GM19035 (cell line): Measurements from ENCODE around the gene GAREM2.
"Not testable (repeated sequence)": the region's sequence is repeated elsewhere in the genome, so short reads cannot be mapped to it uniquely, and the experiment has no call there.

Experiments used
- ATAC-seq: cut with Tn5 transposase; IDR thresholded peaks from one replicate; pipeline ENCODE4 v1.9.1; 2021; ENCODE audit not compliant: unreplicated experiment

Gene GAREM2

DNA sequence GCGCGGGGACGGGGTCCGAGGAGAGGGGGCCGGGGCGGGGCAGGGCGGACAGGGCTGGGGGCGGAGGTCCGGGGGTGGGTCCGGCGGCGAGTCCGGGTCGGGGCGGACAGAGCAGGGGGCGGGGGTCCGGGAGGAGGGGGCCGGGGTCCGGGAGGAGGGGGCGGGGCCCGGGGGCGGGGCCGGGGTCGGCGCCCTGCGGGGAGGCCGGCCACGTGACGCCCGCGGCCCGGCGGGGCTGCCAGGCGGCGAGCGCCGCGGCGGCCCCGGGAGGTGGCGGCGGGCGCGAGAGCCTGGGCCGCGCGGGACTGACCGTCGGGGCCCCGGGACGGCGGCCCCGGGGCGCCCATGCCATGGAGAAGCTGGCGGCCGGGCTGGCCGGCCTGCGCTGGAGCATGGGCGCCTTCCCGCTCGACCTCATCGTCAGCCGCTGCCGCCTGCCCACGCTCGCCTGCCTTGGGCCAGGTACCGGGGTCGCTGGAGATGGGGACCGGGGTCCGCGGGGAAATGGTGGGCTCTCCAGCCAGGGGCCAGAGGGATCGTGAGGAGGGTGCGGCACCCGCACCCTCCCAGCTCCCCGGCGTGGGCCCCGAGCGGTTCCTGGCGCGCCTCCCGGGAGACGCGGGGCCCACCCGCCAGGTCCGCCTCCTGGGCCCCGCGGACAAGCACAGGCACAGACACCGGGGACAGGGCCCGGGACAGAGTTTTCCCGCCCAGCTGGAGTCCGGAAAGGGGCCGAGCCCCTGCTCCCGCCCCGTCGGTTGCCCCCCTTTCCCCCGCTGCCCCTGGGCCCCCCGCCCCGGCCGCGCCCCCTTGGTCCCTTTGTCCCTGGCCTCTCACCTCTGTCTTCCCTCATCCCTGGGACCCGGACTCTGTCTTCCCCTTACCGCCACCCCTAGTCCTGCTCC is at the start of gene GAREM2:
GAREM2 (plus strand) TSS at position 218 of the 905 bp plus-strand sequence; CDS start at position 351, 133 bp downstream.
- ATAC-seq = no peak

DNA sequence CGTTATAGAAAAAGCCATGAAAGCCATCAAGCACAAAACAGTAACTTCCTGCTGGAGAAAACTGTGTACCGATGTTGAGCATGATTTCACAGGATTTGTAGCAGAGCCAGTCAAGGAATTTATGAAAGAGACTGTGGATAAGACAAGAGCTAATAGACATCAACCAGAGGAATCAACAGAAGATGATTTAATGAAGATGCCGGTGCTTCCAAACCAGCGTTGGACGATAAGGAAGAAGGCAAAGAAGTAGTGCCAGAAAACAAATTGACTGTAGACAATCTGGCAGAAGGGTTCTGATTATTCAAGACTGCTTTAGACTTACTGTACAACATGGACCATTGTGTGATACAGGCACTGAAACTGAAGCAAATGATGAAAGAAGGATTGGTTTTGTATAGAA is 49.5 kb upstream of the GAREM2 start:
- ATAC-seq = no peak

DNA sequence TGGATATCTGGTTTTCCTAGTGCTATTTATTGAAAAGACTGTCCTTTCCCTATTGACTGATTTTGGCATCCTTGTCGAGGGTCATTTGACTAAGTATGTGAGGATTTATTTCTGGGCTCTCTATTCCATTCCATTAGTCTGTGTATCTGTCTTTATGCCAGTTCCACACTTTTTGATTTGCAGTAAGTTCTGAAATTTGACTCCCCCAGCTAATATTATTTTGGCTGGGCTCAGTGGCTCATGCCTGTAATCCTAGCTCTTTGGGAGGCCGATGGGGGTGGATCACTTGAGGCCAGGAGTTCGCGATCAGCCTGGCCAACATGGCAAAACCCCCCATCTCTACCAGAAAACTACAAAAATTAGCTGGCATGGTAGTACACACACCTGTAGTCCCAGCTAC is 46.8 kb upstream of the GAREM2 start:
- no peak for ATAC-seq

DNA sequence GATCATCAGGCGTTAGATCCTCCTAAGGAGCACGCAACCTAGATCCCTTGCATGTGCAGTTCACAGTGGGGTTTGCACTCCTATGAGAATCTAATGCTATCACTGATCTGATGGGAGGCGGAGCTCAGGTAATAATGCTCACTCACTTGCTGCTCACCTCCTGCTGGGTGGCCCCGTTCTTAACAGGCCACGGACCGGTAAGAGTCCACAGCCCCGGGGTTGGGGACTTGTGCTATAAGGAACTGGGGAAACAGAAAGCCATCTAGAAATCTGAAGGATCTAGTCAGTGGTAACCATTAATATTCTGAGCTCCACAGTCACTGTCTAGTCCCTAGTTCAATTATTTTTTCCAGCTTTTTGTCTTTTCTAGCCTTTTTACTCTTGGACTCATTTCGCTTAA is 44.7 kb upstream of the GAREM2 start:
- ATAC-seq = no peak

DNA sequence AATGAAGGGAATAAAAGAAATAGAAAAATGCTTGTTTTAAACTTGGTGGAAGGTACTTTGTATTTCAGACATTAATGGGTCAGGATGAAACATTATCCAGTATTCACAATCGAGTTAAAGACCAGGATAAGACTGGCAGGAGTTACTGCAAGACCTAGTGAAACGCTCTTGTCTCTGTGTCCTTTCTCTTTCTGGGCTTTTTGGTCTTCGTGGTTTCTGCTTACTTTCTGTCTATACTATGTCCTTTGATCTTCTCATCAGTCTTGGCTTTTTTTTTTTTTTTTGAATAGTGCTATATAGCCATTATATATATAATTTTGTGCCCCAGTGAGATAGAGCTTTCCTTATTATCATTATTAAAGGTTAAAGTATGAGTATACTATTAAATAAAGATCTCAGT is 42.1 kb upstream of the GAREM2 start:
- ATAC-seq = no peak

DNA sequence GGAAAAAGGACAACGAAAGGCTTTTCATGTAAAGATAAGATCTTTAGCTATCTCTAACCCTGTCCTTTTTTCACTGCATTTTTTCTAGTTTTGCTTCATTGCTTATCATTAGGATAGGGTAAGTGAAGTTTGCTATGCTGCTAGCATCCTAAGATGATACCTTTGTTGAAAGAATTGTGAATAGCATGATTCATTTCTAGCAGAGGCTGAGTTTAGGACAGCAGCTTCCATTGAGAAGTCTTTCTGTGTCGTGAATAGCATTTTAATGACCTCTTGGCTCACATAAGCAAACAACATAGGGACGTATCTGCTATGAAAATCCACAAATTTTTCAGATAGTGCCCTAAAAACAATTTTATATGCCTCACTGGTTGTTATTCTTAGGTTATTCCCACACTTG is 36.4 kb upstream of the GAREM2 start:
- ATAC-seq = no peak

DNA sequence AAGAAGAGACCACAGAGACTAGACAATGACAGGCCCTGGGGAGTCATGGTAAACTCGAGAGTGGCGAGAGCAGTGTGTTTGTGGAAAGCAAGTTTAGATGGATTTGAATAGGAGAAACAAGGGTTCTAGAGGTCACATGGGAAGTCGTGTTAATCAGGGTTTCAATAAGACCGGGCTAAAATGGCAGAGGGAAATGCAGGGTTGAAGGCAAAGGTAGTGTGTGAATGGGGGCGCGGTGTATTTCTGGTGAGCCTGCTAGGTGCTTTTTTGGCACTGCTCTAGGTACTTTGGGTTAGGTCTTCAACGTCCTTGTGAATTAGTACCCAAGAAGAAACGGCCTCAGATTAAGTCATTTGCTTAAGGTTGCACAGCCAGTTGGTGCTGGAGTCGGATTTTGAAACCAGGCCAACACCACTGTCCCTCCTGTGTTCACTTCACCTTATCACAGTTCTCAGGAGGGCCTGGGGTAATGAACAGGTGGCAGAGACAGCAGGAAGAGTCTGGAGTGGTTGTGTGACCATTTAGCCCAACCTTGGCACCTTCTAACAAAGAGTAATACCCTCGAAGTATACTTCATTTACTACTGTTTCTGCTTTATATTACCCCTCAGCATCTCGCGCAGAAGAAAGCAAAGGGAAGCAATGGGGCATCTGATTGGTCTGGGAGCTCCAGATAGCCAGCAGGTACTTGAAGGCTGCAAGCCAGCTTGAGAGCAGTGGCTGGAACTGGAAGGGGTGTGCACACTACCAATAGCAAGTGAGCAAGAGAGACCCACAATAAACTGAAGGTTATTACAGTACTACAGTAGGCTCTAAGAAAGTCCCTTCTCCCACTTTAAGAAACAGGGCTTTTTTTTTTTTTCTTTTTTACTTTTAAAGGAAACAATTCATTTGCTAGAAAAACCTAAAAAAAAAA is 33.4 kb upstream of the GAREM2 start:
- no peak for ATAC-seq

DNA sequence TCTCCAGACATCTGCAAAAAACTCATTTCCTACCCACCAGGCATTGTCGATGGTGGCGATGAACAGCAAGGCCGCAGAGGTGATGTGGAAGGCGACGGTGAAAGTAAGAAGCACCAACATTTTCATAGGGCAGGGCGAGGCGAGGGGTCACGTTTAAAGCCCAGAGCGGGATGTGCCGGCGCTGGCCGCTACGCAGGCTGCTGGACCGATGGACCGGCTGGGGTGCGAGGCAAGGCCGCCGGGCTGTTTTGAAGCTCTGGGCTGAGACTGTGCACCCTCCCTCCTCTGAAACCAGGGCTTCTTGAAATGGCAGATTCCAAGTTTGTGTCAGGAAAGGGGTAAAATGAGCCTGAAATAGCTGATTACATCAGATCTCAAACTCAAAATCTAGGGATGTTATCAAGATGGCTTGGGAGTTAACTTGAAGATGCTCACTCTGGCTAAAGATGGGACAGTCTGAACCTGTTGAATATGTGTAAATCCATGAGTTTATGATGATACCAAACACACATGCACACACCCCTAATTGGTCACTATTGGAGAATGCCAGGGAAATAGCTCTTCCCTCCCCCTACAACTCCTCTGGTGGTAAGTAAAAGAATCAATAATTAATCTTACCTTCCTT is 31.6 kb upstream of the GAREM2 start:
- ATAC-seq = no peak

DNA sequence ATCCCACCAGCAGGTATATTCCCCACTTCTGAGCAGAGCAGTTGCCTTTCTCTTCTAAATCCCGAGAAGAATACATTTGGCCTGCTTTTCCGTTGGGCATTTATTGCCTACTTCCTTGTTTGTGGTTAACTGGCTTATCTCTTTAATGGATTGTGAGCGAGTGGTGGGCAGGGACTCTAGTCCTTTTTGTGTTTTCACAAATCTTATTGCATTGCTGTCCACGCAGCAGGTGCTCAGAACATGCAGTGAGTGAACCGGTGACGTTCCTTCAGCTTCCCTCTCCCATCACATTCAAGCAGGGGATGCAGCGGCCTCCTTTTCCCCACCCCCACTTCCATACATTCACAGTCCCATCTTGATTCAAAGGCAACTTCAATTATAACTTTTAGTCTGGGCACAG is 28.9 kb upstream of the GAREM2 start:
- no peak for ATAC-seq

DNA sequence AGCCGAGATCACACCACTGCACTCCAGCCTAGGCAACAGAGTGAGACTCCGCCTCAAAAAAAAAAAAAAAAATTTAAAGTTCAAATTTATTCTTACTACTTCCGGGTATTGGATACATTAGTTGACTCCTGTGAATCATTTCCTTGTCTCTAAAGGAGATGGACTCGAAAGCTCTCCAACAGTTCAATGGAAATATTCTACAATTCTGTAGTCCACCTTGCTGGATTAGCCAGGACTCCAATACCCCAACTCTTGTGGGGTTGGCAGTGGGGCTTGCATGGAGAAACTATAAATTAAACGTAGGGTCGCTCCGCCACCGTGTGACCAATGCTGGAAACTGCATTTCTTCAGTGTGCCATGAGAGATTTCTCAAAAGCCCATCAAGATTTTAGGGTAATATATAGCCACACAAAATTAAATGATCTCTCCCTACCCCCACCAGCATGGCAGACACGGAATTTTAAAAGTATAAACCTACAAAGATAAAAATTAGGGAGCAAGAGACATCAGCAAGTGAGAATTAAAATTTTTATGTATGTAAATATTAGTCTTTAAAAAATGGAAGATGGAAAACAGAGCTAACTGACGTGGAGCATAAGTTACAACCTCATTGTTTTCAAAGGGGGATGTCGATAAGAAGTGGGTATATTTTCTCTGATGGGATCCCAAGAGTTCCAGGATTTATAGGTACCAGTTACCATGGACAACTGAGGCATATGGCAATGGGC is 27.8 kb upstream of the GAREM2 start:
- ATAC-seq = no peak

DNA sequence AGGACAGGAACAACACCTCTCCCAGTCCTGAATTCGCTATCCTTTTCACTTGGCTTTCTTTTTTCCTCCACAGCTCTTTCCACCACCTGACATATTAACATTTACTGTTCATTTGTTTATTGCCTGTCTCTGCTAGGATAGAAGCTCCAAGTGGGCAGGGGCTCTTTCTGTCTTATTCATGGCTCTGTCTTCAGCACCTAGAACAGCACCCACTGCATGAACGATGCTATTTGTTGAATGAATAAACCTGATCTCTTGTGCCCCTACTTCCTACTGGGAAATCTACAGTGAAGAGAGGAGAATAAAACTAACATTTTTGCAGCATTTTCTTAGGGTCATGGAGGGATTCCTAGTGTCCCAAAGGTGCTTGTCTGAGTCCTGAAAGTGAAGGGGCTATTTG is 24.4 kb upstream of the GAREM2 start:
- no peak for ATAC-seq

DNA sequence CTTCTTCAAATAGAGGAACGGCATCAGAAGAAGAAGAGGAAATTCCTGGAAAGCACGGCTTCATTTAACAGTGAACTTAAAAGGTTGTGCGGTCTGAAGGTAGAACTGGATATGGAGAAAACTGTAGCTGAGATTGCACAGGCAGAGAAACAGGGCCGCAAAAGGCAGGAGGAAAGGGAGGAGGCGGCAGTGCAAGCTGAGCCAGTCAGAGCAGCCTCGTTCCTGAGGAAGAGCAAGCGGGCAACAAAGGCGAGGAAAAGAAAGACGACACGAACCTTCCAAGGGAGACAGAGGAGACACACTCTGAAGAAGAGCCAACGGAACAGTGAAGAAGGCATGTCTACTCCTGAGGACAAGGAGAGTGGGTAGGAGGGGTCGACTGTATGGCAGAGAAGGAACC is 22.6 kb upstream of the GAREM2 start:
- no peak for ATAC-seq

DNA sequence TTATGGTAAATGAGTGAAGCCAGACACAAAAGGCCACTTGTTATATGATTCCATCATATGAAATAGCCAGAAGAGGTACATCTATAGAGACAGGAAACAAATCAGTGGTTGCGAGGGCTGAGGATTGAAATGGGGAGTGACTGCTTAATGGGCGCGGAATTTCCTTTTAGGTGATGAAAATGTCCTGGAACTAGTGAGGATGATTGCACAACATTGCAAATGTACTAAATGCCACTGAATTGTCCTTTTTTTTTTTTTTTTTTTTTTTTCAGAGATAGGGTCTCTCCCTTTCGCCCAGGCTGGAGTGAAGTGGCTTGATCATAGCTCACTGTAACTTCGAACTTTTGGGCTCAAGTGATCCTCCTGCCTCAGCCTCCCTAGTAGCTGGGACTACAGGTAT is 15.3 kb upstream of the GAREM2 start:
- ATAC-seq = no peak

DNA sequence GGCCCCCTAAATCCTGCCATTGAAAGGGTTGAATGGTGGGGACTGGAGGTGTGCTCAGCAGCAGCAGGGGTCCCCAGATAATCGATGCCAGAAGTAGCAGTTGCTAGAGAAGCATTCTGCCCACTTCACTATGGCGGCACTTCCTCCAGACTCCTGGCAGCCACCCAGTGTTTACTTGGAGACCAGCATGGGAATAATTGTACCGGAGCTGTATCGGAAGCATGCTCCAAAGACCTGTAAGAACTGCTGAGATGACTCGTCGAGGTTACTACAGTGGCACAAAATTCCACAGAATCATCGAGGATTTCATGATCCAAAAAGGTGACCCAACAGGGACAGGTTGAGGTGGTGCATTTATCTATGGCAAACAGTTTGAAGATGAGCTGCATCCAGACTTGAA is 11.0 kb upstream of the GAREM2 start:
- ATAC-seq = no peak

DNA sequence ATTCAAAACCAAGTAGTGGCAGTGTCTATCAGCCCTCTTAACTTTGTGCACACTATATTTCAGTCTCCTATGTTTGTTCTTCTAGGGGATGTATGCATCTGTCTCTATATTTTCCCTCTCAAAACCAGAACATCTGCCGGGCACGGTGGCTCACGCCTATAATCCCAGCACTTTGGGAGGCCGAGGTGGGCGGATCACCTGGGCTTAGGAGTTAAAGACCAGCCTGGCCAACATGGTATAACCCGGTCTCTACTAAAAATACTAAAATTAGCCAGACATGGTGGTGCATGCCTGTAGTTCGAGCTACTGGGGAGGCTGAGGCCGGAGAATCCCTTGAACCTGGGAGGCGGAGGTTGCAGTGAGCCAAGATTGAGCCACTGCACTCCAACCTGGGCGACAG is 9.9 kb upstream of the GAREM2 start:
- ATAC-seq = no peak

DNA sequence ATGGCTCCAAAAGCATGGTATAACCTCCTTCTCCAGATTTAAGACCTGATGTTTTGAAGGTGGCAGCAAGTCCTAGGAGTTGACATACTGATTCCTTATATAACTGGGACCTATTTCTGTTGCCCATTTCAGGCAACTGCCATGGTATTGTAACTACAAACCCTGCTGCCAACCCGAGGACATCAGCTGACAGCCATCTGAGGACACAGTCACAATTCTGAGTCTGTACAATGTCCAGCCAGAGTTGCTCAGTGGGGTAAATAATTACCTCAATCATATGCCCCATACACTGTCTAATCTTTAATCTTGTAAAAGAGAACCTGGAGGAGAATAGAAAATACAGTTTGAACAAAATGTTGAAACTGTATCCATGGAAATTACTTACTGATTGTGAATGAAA is 8.7 kb upstream of the GAREM2 start:
- no peak for ATAC-seq

DNA sequence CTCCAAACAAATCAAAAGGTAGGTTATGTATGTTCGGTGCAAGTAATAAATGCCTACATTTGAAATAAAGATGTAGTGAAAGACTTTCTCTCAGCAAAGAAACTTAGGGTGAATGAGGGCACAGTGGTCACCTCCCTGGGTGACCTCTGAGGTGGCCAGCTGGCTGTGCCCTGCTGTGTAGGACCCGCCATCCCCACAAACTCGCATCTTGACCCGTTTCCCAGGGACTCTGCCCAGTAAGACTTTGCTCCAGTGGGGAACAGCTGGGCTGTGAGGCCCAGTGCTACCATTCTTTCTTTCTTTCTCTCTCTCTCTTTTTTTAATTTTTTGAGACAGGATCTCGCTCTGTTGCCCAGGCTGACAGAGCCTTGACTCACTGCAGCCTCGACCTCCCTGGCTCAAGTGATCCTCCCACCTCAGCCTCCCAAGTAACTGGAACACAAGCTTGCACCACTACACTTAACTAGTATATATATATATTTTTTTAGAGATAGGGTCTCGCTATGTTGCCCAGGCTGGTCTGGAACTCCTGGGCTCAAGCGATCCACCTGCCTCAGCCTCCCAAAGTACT is 8.2 kb upstream of the GAREM2 start:
- no peak for ATAC-seq

DNA sequence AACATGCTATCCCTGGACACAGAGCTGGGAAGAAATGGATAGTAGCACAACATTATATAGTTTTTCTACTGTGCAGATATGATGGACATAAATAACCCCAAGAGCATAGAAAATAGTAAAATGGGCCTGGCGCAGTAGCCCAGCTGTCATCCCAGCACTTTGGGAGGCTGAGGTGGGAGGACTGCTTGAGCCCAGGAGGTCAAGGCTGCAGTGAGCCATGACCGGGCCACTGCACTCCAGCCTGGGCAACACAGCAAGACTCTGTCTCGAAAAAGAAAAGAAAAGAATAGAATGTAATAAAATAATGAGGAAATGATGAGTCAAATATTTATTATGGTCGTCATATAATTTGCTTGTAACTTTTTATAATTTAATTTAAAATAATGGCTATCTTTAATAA is 7.5 kb upstream of the GAREM2 start:
- ATAC-seq = no peak

DNA sequence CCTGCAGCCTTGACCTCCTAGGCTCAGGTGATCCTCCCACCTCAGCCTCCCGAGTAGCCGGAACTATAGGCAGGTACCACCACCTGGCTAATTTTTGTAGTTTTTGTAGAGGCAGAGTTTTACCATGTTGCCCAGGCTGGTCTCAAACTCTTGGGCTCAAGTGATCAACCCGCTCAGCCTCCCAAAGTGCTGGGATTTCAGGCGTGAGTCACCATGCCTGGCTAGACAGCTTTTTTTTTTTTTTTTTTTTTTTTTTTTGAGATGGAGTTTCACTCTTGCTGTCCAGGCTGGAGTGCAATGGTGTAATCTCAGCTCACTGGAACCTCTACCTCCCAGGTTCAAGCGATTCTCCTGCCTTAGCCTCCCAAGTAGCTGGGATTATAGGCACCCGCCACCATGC is 6.3 kb upstream of the GAREM2 start:
- not testable (repeated sequence) for ATAC-seq

DNA sequence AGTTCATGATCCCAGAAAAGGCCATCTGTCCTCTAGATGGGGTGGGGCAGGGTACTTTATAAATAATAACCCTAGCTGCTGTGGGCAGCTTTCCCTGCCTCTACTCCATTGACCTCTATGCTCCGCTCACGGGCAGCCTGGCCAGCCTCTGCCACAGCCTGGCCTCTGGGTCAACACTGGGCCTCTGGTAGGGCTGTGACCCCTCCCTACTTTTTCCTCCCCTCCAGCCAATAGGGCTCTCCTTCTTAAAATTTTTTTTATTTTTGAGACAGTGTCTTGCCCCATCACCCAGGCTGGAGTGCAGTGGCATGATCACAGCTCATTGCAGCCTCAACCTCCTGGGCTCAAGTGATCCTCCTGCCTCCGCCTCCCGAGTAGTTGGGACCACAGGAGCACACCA is 4.1 kb upstream of the GAREM2 start:
- no peak for ATAC-seq

DNA sequence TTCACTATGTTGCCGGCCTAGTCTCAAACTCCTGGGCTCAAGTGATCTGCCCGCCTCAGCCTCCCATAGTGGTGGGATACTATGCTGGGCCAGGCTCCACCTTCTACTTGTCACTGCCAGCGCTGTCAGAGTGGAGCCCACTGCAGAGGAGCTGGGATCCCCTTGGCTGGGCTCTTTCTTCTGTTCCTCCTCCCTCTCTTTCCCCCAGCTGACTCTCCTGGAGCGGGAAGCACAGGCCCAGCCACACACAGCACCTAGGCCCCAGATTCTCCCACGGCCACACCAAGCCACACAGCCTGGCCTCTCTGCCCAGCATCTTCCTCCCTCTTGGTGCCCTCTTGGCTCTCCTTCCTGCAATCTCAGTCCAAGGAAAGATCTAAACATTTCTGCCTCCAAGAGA is 3.7 kb upstream of the GAREM2 start:
- no peak for ATAC-seq
